ENCODE data around the gene HOXA2.

HOXA2 gene

GRCh38 chr7:27141137-27141922 lies 38.8 kb upstream of the HOXA2 start:
- DNase-seq (ENCODE audit: low spot score) = no peak

- DNase-seq (ENCODE audit: low spot score) = no peak
These were observed 37.8 kb upstream of the HOXA2 start for GRCh38 chr7:27140126-27140857.

- DNase-seq (ENCODE audit: low spot score) = no peak
These were observed 37.0 kb upstream of the HOXA2 start for GRCh38 chr7:27139334-27140125.

DNA sequence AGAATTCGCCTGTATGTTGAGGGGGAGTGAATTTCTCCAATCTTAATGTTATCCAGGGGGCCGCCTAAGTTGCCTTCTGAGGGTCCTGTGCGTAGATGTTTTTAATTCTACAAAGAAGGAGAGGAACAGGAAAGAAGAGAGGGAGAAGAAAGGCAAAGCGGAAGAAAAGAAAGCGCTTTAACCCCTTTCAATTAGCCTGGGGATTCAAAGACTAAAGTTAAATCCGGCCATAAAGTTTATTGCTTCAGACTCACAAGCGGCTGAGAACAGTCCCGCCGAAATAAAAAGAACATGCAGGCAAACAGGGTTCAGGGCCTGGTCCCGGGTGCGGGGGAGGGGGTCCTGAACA lies 36.5 kb upstream of the HOXA2 start:
- no peak for DNase-seq (ENCODE audit: low spot score)

GRCh38 chr7:27138472-27138871 lies 36.0 kb upstream of the HOXA2 start:
- no peak for DNase-seq (ENCODE audit: low spot score)

GRCh38 chr7:27137640-27138315 lies 35.3 kb upstream of the HOXA2 start:
- DNase-seq (ENCODE audit: low spot score) = no peak

DNA sequence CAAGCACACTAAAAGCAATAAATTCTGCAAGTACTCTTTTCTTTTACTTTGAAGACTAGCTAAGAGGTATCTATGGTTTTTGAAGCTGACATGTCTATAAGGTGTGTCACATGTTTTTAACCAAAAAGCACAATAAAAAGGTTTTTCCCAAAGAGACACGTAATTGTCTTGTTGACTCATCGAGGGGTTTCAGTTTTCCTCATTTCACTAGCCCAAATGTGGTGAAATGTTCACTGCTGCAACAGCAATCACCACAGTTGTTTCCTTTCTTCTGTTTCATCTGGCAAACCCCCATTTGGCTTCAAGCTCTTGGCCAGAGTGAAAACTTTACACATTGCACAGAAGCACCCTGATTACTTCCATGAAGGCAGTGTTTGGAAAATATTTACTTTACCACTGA lies 31.9 kb upstream of the HOXA2 start:
- DNase-seq (ENCODE audit: low spot score) = no peak

DNA sequence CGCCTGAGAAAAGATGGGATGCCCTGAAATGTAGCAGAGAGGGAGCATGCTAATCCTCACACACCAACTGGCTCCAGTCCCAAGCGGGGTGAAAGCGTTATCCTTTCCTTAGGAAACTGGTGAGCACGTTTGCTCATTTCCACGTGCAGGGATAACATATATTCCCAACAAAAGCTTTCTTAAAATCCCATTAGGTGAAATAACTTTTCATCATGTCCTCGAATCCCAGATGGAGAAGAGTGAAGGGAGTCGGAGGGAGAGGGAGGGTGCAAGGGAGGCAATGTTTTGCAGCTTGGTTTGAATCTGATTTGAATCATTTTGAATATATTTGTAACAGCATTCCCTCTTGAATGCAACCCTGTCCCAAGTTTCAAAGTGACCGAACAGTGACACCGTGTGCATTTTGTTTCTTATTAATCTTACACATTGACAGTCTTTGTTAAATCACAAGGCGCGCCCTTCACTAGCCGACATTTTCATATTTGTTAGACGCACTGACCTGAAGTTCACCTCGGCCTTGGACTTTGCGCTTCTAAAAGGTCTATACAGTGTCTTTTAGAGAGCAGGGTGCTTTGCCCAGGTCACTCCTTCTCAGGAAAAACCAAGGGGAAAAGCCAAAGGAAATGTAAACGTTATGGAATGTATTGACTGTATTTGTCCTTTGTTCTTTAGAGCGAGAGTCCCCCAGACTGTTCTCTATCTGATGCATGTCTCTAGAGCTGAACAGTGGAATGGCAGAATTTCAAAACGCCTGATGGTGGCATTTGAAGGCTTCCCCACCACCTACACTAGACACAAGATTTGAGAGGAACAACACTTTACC lies 31.1 kb upstream of the HOXA2 start:
- DNase-seq (ENCODE audit: low spot score) = no peak

- DNase-seq (ENCODE audit: low spot score) = no peak
These were observed 30.5 kb upstream of the HOXA2 start for GRCh38 chr7:27132978-27133377.

DNA sequence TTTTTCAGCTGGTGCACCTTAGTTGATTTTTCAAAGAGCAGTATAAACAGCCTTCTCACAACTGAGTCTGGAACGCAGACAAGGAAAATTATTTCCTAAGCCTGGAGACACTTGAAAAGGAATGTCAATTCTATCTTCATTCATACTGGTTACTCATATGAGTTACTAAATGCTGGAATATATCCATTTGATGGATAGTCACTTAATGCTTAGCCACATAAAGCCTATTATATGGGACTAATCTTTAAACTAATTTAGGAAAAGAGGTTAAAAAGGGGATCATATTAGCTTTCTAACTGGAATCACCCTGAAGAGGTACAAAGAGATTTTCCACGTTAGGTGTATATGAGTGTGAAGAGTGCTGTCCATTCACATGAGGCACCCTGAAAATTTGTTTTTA lies 29.7 kb upstream of the HOXA2 start:
- DNase-seq (ENCODE audit: low spot score) = no peak

DNA sequence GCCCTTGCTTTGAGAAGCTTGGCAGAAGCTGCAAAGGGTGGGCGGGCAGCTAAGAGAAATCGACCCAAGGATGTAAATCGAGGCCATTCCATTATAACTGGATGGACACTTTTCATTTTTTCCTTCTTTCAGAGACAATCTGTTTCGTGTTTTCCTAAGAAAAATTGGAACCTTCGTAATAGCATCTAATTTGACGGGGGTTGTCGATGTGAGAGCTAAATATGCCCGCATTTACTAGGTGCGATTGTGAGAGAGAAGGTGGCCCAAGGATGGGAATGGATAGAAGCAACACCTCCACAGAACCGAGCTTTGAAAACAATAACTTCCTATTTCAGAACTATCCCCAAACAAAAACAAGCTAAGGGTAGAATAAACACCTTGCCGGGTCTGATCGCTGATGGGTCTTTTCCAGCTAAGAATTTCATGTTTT lies 28.9 kb upstream of the HOXA2 start:
- DNase-seq (ENCODE audit: low spot score) = no peak

DNA sequence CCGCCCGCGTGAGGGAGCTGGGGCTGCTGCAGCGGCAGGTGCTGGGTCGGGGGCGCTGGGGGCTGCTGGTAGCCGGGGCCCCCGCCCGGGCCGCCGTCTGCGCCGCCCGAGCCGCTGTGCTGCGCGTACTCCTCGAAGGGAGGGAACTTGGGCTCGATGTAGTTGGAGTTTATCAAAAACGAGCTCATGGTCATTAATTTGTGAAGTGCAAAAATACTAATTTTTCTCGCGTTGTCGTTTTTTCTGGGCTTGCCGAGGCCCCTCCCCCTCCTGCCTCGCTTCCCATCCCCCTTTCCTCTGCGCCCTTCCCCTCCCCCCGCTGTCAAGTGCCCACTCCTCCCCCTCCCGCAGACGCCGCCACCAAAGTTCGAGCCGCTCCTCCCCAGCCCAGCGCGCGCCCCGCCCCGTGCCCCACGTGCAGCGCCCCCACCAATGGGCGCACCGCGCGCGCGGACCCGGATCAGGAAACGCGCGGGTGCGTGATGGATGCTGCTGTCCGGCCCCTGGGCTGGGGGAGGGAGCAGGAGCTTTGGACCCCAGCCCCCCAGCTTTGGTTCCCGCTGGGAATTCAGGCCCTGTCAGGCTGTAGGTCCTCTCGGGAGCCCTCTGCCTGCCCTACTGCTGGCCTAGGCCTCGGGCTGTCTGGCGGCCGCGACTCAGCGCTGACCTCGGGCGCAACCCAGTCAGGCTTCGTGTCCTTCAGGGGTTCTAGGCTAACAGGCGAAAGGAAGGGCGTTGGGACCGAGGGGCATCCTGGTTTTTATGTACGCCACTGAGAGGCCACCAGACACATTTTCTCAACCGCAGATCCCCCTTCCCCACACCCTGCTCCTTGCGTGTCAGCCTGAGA lies 28.3 kb upstream of the HOXA2 start, which contains the start of gene HOXA4:
Gene HOXA4 (minus strand): TSS at position 218 of the 850 bp plus-strand sequence. CDS start 24 bp downstream, at position 194.
- peak; percentile 33 for DNase-seq (ENCODE audit: low spot score)

DNA sequence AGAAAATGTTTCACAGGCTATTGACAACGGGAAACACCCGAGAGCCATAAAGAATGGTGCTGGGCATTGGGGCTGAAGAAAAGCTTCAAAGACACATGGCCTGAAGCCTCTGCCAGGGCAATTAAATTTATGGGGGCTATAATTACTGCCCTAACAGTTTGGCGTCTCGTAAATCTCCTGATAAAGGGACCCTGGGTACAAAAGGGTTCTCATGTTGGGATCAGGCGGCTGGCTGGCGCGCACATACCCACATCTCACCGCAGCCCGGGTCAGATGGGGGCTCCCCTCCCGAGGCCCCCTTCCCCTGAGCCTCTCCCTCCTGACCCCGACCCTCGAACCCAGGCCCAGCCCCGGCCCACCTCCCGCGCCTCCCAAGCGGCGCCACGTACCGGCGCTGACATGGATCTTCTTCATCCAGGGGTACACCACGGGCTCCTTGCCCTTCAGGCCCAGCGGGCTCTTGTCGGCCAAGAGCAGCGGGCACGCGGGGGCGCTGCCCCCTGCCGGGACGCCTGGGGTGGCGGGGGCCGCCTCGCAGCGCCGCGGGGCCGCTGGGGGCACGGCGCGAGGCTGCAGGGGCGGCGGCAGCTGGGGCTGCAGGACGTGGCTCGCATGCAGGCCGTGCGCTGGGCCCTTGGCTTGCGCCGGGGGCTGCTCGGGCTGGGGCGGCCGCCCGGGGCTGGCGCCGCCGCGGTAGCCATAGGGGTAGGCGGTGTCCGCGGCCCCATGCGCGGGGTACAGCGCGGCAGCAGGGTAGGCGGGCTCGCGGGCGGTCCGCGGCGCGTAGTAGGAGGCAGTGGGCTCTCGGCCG lies 27.5 kb upstream of the HOXA2 start:
- no peak for DNase-seq (ENCODE audit: low spot score)

- DNase-seq (ENCODE audit: low spot score) = no peak
These were observed 26.6 kb upstream of the HOXA2 start for GRCh38 chr7:27128776-27129728.

- DNase-seq (ENCODE audit: low spot score) = no peak
These were observed 25.6 kb upstream of the HOXA2 start for GRCh38 chr7:27128034-27128433.

DNA sequence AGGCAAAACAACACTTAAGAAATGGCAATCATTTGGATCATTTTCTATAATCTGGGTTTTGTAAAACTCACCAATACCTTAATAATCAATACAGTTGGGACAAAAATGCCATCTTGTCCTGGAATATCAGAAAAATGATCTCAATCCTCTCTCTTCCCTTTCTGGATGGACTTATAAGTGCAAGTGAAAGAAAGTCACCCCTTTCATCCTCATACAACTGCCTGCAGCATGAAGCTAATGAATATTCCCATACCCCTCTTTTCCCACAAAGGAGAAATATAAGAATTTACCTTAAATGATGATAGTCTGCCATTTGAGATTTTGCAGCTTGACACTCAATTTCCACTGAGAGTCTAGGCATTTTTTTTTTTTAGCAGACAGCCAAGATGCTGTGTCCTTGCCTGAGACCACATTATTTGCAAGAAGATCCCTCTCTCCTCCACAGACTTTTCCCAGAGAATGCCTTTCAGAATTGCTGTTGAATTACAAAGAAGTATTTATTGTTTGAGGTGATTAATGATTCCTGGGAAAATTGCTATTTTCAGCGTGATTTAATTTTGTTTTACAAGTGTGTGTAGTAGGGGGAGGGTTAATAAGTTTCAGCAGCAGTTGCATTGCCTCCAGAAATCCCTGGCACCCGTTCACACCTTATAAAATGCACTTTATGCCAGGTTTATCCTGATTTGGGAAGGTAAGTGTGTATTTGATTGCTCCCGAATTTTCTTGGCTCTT lies 24.3 kb upstream of the HOXA2 start:
- no peak for DNase-seq (ENCODE audit: low spot score)

DNA sequence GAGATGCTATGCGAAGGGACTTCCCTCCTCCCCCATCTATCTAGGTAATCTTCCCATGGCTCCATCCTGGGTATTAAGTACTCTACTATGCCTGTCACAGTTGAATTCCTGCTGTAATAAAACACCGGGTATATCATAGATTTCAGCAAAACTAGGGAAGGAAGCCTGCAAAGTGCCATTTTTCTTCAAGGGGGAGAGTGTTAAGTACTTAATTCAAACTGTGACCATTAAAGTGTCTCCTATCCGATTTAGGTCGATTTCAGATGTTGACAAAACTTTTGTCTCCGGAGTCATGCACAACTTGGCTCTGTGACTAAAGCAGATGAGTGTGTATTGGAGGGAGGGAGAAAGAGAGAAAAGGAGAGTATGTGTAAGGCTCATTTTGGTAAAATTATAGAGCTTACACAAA lies 23.5 kb upstream of the HOXA2 start:
- DNase-seq (ENCODE audit: low spot score) = no peak
